ENCODE measurements around the gene ALPG.
"Not testable (repeated sequence)": the region's sequence is repeated elsewhere in the genome, so short reads cannot be mapped to it uniquely, and the experiment has no call there.

Gene ALPG

DNA sequence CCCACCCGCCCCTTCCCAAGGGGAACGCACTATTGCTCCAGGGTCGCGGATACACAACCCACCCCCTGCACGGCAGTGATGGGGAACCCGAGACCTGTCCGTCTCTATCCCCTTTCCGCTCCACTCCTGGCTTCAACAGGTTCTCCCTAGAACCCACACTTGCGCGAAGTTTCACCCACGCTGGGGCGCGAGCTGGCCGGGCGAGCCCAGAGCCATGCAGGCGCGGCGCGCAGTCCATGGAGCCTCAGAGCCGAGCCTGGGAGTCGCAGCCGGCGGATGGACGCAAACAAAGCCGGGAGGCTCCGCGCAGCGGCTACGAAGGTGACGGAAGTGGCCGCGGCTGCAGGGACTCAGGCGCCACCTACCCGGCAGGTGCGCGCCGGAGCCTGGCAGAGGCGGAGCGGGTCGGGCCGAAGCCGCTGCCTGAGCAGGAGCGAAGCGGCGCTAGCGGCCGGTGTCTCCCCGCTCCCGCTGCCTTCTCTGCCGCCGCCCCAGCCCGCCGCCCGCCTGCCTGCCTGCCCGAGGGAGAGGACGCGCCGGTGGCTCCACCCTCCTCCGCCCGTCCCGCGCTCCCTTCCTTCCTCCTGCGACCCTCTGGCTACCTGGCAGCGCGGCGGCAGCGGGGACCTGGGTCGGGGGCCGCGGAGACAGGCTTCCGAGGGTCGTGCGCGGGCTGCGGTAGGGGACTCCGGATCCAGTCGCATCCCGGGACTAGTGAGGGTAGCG lies 14.0 kb downstream of the ALPG start:
- DNase-seq: peak; percentile 6

DNA sequence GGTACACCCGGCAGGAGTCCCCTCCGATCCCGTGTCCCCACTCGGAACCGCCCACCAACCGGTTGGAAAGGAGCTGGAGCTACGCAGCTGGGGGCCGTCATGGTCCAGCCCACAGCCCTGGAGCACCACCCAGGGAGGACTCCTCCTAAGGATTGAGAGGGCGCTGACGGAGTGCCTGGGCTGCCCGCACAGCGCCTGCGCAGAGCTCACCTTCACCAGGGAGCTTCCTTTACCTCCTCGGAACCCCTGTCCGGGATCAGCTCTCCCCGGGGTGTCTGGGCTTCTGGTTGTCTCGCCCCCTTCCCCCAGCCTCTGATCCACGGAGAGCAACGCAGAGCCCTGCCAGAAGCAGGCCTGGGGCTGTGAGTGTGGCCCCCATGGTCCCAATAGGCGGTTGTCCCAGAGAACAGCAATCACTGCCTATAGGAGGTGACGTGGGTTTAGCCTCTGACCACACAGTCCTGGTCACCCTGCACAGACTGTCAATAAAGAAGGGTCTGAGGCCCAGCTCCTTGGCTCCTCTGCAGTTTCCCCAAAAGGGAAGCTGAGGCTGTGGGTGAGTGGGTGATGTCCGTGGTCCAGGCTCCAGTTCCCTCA lies 14.6 kb downstream of the ALPG start:
- no peak for DNase-seq

DNA sequence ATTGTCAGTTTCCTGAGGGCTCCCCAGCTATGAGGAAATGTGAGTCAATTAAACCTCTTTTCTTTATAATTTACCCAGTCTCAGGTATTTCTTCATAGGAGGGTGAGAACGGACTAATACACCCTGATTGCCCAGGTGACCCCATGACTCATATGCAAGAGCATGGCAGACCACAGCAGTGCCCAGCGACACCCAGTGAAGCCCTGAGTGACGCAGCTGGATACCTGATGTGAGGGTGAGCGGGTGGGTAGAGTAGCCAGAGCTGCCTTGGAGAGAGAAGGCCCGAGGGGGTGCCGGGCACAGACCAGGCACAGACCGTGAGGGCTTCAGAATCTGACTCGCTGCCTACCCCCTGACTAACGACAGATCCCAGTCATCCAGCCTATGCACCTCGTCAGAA lies 15.4 kb downstream of the ALPG start:
- DNase-seq: no peak

DNA sequence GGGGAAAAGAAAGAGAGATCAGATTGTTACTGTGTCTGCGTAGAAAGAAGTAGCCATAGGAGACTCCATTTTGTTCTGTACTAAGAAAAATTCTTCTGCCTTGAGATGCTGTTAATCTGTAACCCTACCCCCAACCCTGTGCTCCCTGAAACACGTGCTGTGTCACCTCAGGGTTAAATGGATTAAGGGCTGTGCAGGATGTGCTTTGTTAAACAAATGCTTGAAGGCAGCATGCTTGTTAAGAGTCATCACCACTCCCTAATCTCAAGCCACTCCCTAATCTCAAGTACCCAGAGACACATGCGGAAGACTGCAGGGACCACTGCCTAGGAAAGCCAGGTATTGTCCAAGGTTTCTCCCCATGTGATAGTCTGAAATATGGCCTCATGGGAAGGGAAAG lies 16.4 kb downstream of the ALPG start:
- not testable (repeated sequence) for DNase-seq

DNA sequence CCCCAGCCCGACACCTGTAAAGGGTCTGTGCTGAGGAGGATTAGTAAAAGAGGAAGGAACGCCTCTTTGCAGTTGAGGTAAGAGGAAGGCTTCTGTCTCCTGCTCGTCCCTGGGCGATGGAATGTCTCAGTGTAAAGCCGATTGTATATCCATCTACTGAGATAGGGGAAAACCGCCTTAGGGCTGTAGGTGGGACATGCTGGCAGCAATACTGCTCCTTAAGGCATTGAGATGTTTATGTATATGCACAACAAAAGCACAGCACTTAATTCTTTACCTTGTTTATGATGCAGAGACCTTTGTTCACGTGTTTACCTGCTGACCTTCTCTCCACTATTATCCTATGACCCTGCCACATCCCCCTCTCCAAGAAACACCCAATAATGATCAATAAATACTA lies 16.8 kb downstream of the ALPG start:
- DNase-seq: not testable (repeated sequence)

DNA sequence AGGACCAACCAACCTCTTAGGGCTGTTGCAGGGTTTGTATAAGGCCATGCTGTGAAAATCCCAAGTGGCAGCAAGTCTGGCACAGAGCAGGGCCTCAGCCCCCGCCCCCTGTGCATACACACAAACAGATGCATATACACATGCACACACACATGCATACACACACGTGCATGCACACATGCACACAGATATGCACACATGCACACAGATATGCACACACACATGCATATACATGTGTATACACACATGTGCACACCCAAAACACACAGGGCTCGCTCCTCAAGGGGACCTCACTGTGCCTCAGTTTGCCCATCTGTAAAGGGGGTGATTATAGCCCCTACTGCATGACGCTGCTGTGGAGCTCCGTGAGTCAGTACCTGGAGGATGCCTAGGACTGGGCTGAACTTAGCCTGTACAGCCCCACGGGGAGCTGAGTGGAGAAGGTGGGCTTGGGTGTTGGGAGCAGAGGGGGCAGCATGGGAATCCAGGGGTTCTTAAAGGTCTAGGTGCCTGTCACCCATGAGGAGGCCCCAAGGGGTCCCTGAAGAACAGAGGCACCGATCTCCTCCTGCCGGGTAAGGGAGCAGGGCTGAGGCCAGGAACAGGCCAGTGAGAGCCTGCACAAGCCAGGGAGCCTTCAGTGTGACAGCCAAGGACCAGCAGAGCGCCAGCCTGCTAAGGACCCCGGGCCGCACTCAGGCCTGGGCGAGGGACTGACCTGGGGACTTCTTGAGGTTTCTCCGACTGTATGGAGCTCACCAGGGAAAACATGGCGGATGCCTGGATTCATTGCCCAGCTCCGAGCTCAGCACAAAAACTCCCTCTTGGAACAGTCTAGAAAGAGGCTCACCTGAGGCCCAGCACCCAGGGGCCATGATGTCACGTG lies 25.3 kb downstream of the ALPG start:
- no peak for DNase-seq

DNA sequence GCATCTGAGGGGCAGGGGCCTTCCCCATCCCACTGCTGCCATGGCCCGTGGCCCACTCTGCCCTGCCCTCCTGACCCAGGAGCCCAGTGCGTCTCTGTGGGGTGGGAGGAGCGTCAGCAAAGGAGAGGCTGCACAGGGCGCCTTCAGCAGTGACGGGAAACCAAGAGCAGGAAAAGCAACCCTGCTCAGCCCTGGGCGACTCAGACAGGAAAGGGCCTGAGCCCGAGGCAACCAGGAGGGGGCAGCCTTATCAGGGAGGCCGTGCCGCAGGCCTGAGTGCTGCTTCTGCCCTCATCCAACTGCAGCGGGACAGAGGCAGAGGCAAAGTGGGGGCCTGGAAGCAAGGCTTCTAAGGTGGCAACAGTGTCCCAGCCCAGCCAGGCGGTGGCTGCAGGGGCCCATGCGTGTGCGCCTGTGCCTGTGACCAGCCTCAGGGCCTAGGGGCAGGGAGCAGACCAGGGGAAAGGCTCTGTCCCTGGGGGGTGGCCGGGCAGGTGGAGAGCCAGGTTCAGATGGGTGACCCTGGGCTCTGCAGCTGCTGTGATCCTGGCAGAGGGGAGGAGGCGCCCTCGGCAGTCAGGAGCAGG lies 26.0 kb downstream of the ALPG start:
- no peak for DNase-seq

DNA sequence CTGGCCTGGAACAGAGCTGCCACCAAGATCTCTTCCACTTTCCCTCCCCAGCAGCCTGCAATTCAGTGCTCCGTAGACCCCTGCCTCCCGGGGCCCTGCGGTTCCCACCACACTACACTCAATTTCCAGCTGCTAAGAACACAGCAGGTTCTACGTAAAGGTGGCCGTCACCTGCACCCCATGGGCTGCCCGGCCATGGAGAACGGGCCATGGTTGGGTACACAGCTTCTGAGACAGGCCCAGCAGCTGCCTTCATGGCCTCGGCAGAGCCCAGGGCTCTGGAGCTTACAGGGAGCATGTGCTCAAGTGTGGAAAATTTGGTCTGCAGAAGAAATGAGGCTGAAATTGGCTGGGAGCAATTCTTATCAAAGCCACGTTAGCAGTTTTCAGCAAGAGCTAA lies 27.0 kb downstream of the ALPG start:
- DNase-seq: not testable (repeated sequence)

DNA sequence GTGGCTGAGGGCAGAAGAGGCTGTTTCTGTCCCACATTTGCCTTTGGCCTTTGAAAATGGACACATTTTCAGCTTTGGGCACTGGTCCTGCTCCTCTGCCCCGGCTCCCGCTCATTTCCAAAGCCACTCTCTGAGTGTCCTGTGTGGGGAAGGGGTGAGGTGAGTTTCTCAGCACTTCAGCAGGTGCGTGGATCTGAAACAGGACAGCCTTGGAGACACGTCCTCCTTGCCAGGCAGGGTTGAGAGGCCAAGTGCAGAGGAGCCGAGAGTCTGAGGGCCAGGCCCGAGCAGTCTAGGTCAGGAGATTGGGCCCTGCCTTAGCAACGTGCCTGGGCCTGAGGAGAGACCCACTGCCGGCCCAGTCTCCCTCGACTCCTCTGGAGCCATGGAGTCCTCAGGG lies 27.4 kb downstream of the ALPG start:
- DNase-seq: no peak

DNA sequence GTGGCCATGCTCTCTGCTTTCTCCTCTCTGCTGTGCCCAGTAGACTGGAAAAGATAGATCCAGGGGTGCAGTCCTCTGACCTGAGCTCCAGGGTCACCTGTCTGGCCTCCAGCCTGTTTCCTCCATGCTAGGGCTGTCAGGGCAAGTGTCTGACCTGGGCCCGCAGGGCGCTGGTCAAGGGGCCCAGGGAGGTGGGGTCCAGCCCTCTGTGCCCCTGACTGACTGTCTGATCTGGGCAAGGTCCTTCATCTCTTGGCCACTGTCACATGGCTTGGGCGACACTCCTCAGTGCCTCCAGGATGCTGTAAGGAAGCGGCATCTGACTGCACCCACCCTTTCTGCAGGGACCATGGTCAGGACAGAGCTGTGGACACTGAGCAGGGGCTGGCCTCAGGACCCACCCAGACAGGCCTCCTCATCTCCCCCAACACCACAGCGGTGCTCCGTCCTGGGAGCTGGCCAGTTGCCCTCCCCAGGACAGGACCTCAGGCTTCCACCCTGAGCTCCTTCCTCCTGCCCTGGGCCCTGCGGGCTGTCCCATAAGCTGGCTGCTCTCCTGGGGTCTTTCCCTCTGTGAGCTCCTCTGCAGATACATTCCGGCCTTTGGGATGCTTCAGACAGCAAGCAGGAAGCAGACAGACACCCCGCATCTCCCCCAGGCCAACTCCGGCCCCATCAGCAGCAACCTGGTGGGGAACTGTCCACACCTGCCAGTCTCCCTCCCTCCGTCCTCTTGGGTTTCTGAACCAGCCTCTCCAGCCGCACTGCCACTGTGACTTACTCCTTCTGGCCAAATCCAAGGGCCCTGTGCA lies 28.1 kb downstream of the ALPG start:
- no peak for DNase-seq

DNA sequence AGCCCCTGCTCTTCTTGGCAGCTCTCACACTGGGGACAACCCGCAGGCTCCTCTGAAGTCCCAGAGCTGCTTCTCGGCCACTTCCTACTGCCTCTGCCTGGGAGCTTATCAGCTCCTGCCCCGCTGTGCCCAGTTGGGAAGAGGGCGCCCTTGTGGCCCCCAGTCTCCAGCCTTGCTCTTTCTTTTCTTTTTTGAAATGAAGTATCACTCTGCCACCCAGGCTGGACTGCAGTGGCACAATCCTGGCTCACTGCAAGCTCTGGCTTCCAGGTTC lies 28.7 kb downstream of the ALPG start:
- DNase-seq: no peak

DNA sequence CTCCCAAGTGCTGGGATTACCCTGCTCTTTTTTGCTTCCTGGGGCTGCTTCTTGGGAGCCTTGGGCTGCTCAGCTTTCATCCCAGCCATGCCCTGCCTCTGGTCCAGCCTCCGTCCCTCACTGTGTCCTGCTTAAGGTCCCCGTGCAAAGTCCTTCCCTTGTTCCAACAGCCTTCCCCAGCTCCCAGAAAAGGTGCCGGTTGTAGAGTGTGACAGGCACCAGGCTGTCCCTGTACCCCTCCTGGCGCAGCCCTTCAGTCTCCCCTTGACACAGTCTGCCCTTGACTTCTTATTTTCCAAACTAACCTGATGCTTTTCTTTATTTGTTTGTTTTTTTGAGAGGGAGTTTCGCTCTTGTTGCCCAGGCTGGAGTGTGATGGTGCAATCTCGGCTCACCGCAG lies 29.2 kb downstream of the ALPG start:
- no peak for DNase-seq

DNA sequence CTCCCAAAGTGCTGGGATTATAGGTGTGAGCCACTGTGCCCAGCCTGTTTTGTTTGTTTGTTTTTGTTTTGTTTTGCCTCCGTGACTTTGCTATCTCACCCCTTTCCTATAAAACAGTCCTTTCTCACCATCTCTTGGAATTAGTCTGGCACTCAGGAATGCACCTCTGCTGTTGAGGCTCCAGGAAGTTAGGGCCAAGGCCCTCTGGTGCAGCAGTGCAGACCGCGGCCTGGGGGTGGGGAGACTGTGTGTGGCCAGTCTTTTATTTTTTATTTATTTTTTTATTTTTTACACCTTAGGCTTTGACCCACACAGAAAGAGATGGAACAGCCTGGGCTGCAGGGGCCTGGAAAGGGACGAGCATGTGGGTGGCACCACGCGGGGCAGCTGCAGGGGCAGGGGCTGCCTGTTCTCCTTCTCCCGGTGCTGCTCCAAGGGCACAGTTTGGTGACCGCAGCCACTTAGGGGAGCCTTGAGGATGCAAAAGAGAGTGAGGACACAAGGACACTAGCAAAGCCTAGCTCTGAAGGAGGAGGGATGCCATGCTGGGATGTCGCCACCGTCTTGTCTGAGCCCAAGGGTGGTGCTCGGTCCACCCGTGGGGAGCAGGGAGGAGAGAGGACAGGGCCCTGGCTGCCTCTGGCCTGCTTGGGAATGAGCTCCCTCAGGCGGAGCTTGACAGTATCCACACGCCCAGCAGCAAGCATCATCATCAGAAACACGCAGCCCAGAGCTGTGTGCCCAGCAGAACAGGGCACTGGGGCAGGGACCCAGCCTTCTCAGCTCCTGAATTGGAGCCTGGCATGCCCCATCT lies 29.9 kb downstream of the ALPG start:
- no peak for DNase-seq

DNA sequence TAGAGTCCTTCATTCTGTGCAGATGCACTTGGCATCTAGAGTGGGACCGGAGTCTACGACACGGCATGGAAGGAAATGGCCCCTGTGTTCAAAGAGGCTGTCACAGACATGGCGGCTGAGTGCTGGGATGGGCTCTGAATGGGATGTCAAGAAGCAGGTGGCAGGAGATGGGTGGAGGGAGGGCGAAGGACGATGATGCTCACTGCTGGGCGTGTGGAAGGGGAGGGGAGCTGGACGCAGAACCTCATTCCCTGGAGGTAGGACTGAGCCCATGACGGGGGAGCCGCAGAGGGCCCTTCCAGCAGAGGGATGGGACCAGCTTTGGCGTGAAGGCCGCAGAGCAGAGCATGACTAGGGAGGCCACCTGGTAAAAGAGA lies 30.5 kb downstream of the ALPG start:
- DNase-seq: no peak

DNA sequence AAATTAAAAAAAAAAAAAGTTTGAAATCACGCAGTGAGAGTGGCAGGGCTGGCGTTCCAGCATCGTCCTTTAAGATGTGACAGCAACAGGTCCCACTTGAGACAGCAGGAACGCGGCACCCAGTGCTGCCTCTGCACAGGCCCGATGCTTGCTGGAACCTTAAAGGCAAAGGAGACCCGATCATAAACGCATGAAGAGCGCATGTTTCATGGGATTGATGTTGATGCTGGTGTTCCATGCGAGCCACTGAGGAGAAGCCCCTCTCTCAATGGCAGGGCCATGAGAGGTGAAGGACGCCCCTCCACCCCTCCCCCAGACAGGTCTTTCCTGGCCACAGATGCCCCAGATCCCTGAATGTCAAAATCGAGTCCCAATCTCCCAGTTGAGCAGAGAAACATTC lies 31.4 kb downstream of the ALPG start:
- DNase-seq: no peak

DNA sequence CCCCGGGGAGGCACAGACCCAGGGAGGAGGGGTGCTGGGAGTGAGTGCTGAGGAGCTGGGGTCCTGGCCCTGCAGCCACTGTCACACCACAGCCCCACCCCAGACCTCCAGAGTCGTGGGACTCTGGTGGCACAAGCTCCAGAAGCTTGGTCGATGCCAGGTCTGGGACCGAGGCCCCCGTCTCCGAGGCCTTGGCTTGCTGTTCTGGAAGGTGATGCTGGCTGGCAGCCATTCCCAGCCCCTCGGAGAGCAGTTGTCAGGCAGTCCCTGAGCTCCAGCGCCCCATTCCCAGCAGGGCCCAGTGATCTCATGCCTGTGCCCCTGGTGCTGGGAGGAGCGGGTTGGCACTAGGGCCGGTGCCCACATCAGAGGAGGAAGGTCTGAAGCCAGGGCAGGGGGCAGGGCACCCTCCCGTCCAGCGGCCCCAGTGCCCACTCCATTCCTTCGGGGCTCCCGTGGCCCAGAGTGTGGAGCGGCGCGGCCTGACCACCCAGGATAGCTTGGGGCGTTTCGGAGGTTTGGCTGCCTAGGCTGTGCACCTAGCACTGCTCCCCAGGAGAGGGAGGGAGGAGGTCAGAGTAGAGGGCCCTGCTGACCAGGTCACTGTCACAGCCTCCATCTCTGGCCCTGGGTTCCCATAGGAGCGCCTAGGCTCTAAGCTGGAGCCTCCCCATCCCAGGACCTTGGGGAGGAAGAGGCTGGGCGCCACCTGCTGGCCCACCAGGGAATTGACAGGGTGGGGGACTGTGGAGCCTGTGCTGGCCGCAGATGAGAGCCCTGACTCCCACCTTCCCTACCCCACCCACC lies 32.5 kb downstream of the ALPG start:
- peak; percentile 45 for DNase-seq

DNA sequence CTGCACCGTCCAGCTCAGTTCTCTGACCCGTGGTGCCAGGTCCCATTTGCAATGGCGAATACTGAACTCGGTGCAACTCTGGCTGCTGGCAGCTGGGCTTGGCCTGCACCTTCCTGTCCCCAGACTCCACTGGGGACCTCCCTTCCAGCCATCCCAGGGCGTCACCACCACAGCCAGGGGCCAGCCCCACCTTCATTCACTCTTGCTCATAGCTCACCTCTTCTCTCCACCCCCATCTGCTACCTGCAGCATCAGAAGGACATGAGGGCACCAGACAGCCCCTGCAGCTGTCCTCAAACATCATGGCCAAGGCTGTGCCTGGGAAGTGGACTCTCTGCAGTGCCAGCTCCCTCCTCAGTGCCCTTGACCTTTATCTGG lies 33.1 kb downstream of the ALPG start:
- no peak for DNase-seq

DNA sequence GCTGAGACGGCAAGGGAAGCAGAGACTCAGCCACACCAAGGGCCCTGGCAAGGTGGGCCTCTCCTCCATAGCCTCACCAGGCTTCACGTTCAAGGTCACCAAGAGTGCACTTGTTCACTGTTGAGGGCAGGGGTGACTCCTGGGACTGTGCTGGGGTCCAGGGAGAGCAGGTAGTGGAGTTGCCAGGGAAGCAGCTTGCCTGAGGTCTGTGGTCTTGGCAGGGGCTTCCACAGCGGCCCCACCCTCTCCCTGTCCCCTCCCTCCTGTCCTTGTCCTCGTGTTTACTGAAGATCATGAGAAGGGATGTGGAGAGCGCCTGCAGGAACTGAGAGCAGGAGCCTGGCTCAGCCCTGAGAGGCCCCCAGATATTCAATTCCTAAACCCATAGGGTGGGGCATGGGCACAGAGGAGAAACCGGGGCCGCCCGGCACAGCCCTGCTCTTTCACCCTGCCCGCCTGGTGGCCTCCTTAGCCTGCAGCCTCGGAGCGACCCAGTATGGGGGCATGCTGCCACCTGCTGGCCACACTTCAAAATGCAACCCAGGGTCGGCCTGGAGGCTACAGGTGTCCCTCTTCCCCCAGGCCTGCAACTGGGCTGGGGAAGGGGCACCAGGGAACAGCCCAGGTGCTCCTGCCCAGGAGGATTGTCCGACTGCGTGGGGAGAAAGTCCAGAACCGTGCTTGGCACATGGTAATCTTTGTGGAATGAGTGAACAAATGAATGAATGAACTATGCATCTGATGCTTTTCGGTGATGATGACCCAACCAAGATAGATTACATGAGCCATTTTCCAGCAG lies 33.8 kb downstream of the ALPG start:
- peak; percentile 83 for DNase-seq

DNA sequence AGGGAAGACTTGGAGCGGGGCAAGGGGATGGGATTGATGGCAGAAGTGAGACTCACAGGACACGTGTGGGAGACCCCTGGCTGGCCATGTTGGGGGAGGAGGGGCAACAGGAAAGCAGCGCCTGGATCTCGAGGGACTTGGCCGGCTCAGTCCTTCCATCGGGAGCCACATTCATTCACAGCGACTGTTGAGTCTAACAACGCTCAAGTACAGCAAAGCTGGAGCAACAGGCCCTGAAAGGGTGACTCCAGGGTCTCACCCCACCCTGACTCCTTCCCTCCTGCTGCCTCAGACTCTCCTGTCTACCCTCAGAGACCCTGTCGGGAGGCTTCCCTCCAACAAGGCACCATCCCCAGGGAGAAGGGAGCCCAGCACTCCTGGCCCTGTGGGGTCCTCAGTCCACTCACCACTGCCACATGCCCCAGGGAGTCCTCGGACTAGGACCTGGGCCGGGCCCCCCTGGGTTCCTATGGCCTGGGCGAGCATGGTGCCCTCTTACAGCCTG lies 34.6 kb downstream of the ALPG start:
- DNase-seq: no peak

DNA sequence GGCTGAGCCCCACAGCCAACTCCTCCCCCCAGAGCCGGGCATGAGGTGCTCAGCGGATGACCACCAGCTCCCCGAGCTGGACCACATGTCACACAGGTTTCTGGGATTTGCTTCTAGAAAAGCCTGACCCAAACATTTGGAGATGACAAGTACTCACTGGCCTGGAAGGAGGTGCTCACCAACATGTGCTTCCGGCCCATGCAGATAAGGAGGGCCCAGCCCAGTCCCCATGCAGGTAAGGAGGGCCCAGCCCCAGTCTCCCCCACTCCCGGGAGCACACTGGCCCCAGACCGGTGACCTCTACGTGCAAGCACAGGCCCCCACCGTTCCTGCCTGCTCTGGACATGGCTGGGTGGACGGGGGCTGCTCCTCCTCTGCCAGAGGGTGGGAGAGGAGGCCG lies 35.3 kb downstream of the ALPG start:
- DNase-seq: not testable (repeated sequence)

Data from CD4-positive, alpha-beta T cell treated with Interleukin-10 for 1 hour (primary cell).